Lower leg skin (tissue), 3 donors: ENCODE measurements around the gene NBEA.

Experiments used
- POLR2A ChIP-seq, 2 donors: fragments of 450-650 bp; IDR thresholded peaks; one replicate each; pipeline ENCODE4 v1.6.1; 2016 to 2017; ENCODE audit warnings: antibody characterized with exemption in 2 of 2, mild to moderate bottlenecking in 1 of 2, moderate library complexity in 1 of 2
- TF ChIP-seq, protein P1 (sequence below), 3 donors: fragments of 450-650 bp; IDR thresholded peaks; one replicate each; pipeline ENCODE4 v1.5.1; 2016; ENCODE audit warnings: antibody characterized with exemption in 3 of 3, mild to moderate bottlenecking in 3 of 3, moderate library complexity in 2 of 3

DNA sequence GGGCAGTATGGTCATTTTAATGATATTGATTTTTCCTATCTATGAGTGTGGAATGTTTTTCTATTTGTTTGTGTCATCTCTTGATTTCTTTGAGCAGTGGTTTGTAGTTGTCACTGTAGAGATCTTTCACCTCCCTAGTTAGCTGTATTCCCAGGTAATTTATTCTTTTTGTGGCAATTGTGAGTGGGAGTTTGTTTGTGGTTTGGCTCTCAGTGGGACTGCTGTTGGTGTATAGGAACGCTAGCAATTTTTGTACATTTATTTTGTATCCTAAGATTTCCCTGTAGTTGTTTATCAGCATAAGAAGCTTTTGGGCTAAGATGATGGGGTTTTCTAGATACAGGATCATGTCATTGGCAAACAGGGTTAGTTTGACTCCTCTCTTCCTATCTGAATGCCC lies 28.9 kb downstream of the NBEA start:
- TF ChIP-seq, protein P1, sequence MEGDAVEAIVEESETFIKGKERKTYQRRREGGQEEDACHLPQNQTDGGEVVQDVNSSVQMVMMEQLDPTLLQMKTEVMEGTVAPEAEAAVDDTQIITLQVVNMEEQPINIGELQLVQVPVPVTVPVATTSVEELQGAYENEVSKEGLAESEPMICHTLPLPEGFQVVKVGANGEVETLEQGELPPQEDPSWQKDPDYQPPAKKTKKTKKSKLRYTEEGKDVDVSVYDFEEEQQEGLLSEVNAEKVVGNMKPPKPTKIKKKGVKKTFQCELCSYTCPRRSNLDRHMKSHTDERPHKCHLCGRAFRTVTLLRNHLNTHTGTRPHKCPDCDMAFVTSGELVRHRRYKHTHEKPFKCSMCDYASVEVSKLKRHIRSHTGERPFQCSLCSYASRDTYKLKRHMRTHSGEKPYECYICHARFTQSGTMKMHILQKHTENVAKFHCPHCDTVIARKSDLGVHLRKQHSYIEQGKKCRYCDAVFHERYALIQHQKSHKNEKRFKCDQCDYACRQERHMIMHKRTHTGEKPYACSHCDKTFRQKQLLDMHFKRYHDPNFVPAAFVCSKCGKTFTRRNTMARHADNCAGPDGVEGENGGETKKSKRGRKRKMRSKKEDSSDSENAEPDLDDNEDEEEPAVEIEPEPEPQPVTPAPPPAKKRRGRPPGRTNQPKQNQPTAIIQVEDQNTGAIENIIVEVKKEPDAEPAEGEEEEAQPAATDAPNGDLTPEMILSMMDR (IDR thresholded peaks at IDR 0.05), result no peak
- no peak for TF ChIP-seq POLR2A (IDR thresholded peaks at IDR 0.05)
